ES-I3 (cell line): Measurements from ENCODE around the gene ZGLP1.

Experiments used
- H3K36me3 ChIP-seq: 2 replicates; pipeline ENCODE4 v1.6.1; 2013; ENCODE audit warnings: mild to moderate bottlenecking, low read length, control low read depth, moderate library complexity; ENCODE audit not compliant: insufficient read depth
- H3K4me1 ChIP-seq: 2 replicates; pipeline ENCODE4 v1.6.1; 2013; ENCODE audit warnings: mild to moderate bottlenecking, control low read depth, low read length; ENCODE audit not compliant: insufficient read depth
- H3K9ac ChIP-seq: 2 replicates; pipeline ENCODE4 v1.6.1; 2013; ENCODE audit warnings: low read depth, mild to moderate bottlenecking, low read length, moderate library complexity
- H3K9me3 ChIP-seq: 2 replicates; pipeline ENCODE4 v1.6.1; 2013; ENCODE audit warnings: mild to moderate bottlenecking, low read length, moderate library complexity; ENCODE audit not compliant: control insufficient read depth, insufficient read depth

ZGLP1 gene

GRCh38 chr19:10292789-10293636 lies 16.6 kb downstream of the ZGLP1 start:
- Histone ChIP-seq H3K36me3 (no peaks in the 10 kb centered on the region), H3K4me1 (no peaks in the 10 kb centered on the region; the same call in 1 of the 2 replicates), H3K9ac (peak overlapping the region; percentile 31; the same call in 1 of the 2 replicates), H3K9me3 (no peaks in the 10 kb centered on the region)

GRCh38 chr19:10292206-10292788 lies 17.3 kb downstream of the ZGLP1 start:
- no peaks in the 10 kb centered on the region for H3K9me3 ChIP-seq
- H3K9ac ChIP-seq, result peak overlapping the region; percentile 59; the same call in 1 of the 2 replicates
- no peaks in the 10 kb centered on the region; the same call in 1 of the 2 replicates for H3K4me1 ChIP-seq
- no peaks in the 10 kb centered on the region for H3K36me3 ChIP-seq

- Histone ChIP-seq H3K9ac (peak overlapping the region; percentile 59; the same call in 1 of the 2 replicates), H3K36me3 (no peaks in the 10 kb centered on the region), H3K9me3 (no peaks in the 10 kb centered on the region), H3K4me1 (no peaks in the 10 kb centered on the region; the same call in 1 of the 2 replicates)
Measured at GRCh38 chr19:10291554-10292205, 17.9 kb downstream of the ZGLP1 start.

GRCh38 chr19:10290876-10291553 lies 18.6 kb downstream of the ZGLP1 start:
- H3K9me3 ChIP-seq, result no peaks in the 10 kb centered on the region
- H3K4me1 ChIP-seq, result no peaks in the 10 kb centered on the region; the same call in 1 of the 2 replicates
- no peaks in the 10 kb centered on the region for H3K36me3 ChIP-seq
- peak overlapping the region; percentile 59; the same call in 1 of the 2 replicates for H3K9ac ChIP-seq

GRCh38 chr19:10290357-10290875 lies 19.2 kb downstream of the ZGLP1 start:
- Histone ChIP-seq H3K4me1 (no peaks in the 10 kb centered on the region; the same call in 1 of the 2 replicates), H3K36me3 (no peaks in the 10 kb centered on the region), H3K9me3 (no peaks in the 10 kb centered on the region), H3K9ac (peak overlapping the region; percentile 59; the same call in 1 of the 2 replicates)

- Histone ChIP-seq H3K4me1 (no peaks in the 10 kb centered on the region; the same call in 1 of the 2 replicates), H3K36me3 (no peaks in the 10 kb centered on the region), H3K9me3 (no peaks in the 10 kb centered on the region), H3K9ac (peak within 1 kb of the TSS; percentile 59; the same call in 1 of the 2 replicates)
Measured at GRCh38 chr19:10289836-10290356, 19.7 kb downstream of the ZGLP1 start, which contains the start of gene ICAM5. ICAM5 (plus strand) TSS chr19:10289952; CDS start chr19:10290044, 92 bp downstream.

GRCh38 chr19:10289167-10289835 lies 20.3 kb downstream of the ZGLP1 start:
- Histone ChIP-seq H3K9me3 (no peaks in the 10 kb centered on the region), H3K9ac (peak overlapping the region; percentile 59; the same call in 1 of the 2 replicates), H3K36me3 (no peaks in the 10 kb centered on the region), H3K4me1 (no peaks in the 10 kb centered on the region; the same call in 1 of the 2 replicates)

- no peaks in the 10 kb centered on the region for H3K9me3 ChIP-seq
- peak overlapping the region; percentile 59; the same call in 1 of the 2 replicates for H3K9ac ChIP-seq
- H3K36me3 ChIP-seq, result no peaks in the 10 kb centered on the region
- peaks cover under 1% of the 10 kb centered on the region; the same call in 1 of the 2 replicates for H3K4me1 ChIP-seq
Measured at GRCh38 chr19:10288662-10289166, 20.9 kb downstream of the ZGLP1 start.

GRCh38 chr19:10286803-10287737 lies 22.5 kb downstream of the ZGLP1 start, which contains the start of gene ICAM4:
ICAM4 (plus strand) TSS chr19:10286955; CDS start chr19:10287013, 58 bp downstream.
- Histone ChIP-seq H3K4me1 (peaks cover 4% of the 10 kb centered on the region; the same call in 1 of the 2 replicates), H3K9me3 (no peaks in the 10 kb centered on the region), H3K36me3 (no peaks in the 10 kb centered on the region), H3K9ac (peak within 1 kb of the TSS; percentile 46; the same call in 1 of the 2 replicates)

- Histone ChIP-seq H3K9ac (no peak overlapping the region), H3K4me1 (peaks cover 4% of the 10 kb centered on the region; the same call in 1 of the 2 replicates), H3K36me3 (no peaks in the 10 kb centered on the region), H3K9me3 (no peaks in the 10 kb centered on the region)
Measured at GRCh38 chr19:10285393-10285792, 24.2 kb downstream of the ZGLP1 start.

- no peaks in the 10 kb centered on the region for H3K36me3 ChIP-seq
- no peaks in the 10 kb centered on the region for H3K9me3 ChIP-seq
- H3K9ac ChIP-seq, result no peak overlapping the region
- peaks cover 4% of the 10 kb centered on the region; the same call in 1 of the 2 replicates for H3K4me1 ChIP-seq
Measured at GRCh38 chr19:10284960-10285278, 24.7 kb downstream of the ZGLP1 start.
